A549 treated with RU486 at 1 μM for 4 hours (cell line): ENCODE results near the gene SOX9. TPM values are rescaled to one million over a fixed set of nuclear protein-coding genes. Genes with fewer than 3 reads are reported as not detected.

Source experiments
- total RNA-seq: library from RNA; stranded (reverse); fragments of 200-300 nt; extraction: Qiagen RNA extraction; gene quantifications from 5 replicates; pipeline ENCODE4 v1.2.3, GENCODE V29; 2022; ENCODE audit warnings: low read depth

SOX9 gene
- 6.5 to 12.1 TPM (median 11.2 TPM) in 5 replicates for total RNA-seq

DNA sequence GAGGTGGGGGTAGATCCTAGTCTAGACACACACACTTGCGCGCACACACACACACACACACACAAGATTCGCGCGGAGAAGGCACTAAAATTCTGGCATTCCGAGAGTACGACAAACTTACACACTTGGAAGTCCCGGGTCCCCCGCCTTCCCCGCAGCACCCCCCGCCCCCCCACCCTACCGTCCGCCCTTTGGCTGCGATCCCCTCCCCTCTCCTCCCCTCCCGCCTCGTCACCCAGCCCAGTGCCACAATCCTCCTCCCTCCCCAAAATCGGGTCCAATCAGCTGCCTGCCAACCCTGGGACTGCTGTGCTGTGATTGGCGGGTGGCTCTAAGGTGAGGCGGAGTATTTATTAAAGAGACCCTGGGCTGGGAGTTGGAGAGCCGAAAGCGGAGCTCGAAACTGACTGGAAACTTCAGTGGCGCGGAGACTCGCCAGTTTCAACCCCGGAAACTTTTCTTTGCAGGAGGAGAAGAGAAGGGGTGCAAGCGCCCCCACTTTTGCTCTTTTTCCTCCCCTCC is at the start of gene SOX9:
Gene SOX9, plus strand, starts transcription at position 379 of the 522 bp plus-strand sequence. CDS start 372 bp downstream, outside the sequence.

